A673 (cell line): ENCODE measurements around the gene ZDHHC22.

ENCODE experiments used
- EZH2 ChIP-seq: fragments of 200-600 bp; sonication (generic); IDR thresholded peaks from 2 replicates; pipeline ENCODE4 v1.6.1; 2017; ENCODE audit warnings: borderline replicate concordance, low read depth, mild to moderate bottlenecking, mixed read lengths, antibody characterized with exemption, low read length; ENCODE audit not compliant: poor library complexity, severe bottlenecking
- TF ChIP-seq, protein P1 (sequence below): fragments of 300-800, 200-600 bp; sonication (generic); conservative IDR thresholded peaks from 2 replicates; pipeline ENCODE4 v1.5.1; 2017; ENCODE audit warnings: low read depth, mild to moderate bottlenecking, antibody characterized with exemption, low read length, moderate library complexity, mixed read lengths

GRCh38 chr14:77190977-77191376 lies 49.4 kb upstream of the ZDHHC22 start:
- TF ChIP-seq, protein P1, sequence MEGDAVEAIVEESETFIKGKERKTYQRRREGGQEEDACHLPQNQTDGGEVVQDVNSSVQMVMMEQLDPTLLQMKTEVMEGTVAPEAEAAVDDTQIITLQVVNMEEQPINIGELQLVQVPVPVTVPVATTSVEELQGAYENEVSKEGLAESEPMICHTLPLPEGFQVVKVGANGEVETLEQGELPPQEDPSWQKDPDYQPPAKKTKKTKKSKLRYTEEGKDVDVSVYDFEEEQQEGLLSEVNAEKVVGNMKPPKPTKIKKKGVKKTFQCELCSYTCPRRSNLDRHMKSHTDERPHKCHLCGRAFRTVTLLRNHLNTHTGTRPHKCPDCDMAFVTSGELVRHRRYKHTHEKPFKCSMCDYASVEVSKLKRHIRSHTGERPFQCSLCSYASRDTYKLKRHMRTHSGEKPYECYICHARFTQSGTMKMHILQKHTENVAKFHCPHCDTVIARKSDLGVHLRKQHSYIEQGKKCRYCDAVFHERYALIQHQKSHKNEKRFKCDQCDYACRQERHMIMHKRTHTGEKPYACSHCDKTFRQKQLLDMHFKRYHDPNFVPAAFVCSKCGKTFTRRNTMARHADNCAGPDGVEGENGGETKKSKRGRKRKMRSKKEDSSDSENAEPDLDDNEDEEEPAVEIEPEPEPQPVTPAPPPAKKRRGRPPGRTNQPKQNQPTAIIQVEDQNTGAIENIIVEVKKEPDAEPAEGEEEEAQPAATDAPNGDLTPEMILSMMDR, result no peak
- TF ChIP-seq EZH2, result no peak
